GM19023 (cell line): ENCODE data around the gene KIAA0040.

Experiments
- ATAC-seq: cut with Tn5 transposase; IDR thresholded peaks from one replicate; pipeline ENCODE4 v1.9.1; 2021; ENCODE audit warnings: mild to moderate bottlenecking, moderate library complexity; ENCODE audit not compliant: unreplicated experiment

Gene KIAA0040

GRCh38 chr1:175145899-175146528, 46.6 kb downstream of the KIAA0040 start:
- no peak for ATAC-seq

- ATAC-seq, result no peak
Measured at GRCh38 chr1:175138579-175138978, 54.0 kb downstream of the KIAA0040 start.

GRCh38 chr1:175137369-175137768, 55.2 kb downstream of the KIAA0040 start:
- no peak for ATAC-seq

GRCh38 chr1:175136246-175136645, 56.3 kb downstream of the KIAA0040 start:
- no peak for ATAC-seq

GRCh38 chr1:175134500-175134899, 58.1 kb downstream of the KIAA0040 start:
- ATAC-seq, result no peak

- ATAC-seq, result no peak
Measured at GRCh38 chr1:175133673-175134435, 58.7 kb downstream of the KIAA0040 start.

- no peak for ATAC-seq
Measured at GRCh38 chr1:175132436-175132835, 60.1 kb downstream of the KIAA0040 start.

- ATAC-seq, result no peak
Measured at GRCh38 chr1:175131095-175131494, 61.5 kb downstream of the KIAA0040 start.

- no peak for ATAC-seq
Measured at GRCh38 chr1:175130649-175131045, 61.9 kb downstream of the KIAA0040 start.

- ATAC-seq, result no peak
Measured at GRCh38 chr1:175129997-175130648, 62.5 kb downstream of the KIAA0040 start.

GRCh38 chr1:175129644-175129996, 63.0 kb downstream of the KIAA0040 start:
- ATAC-seq, result no peak

GRCh38 chr1:175129182-175129581, 63.4 kb downstream of the KIAA0040 start:
- no peak for ATAC-seq

- ATAC-seq, result no peak
Measured at GRCh38 chr1:175128523-175128922, 64.1 kb downstream of the KIAA0040 start.

GRCh38 chr1:175127565-175127964, 65.0 kb downstream of the KIAA0040 start:
- ATAC-seq, result no peak

GRCh38 chr1:175126347-175126746, 66.2 kb downstream of the KIAA0040 start:
- ATAC-seq, result no peak

- no peak for ATAC-seq
Measured at GRCh38 chr1:175124861-175125260, 67.7 kb downstream of the KIAA0040 start.

- no peak for ATAC-seq
Measured at GRCh38 chr1:175120511-175120910, 72.1 kb downstream of the KIAA0040 start.

- ATAC-seq, result no peak
Measured at GRCh38 chr1:175118375-175119367, 73.9 kb downstream of the KIAA0040 start.

- no peak for ATAC-seq
Measured at GRCh38 chr1:175116903-175117302, 75.7 kb downstream of the KIAA0040 start.

GRCh38 chr1:175116210-175116798, 76.3 kb downstream of the KIAA0040 start:
- no peak for ATAC-seq
